NT2/D1 (cell line): ENCODE data around the gene AMZ1.

Experiments used
- SUZ12 ChIP-seq: IDR thresholded peaks from 2 replicates; pipeline ENCODE4 v1.6.1; 2011; ENCODE audit not compliant: insufficient read length, insufficient read depth; ENCODE audit errors: extremely low read depth
- YY1 ChIP-seq: IDR thresholded peaks from 2 replicates; pipeline ENCODE4 v1.6.1; 2011; ENCODE audit not compliant: insufficient read length, insufficient read depth

- TF ChIP-seq YY1 (no peak), SUZ12 (peak; percentile 83)
These were observed 674 bp downstream of the AMZ1 start for GRCh38 chr7:2688409-2689342.
